Measurements from ENCODE around the gene GNGT1.

GNGT1 gene

DNA sequence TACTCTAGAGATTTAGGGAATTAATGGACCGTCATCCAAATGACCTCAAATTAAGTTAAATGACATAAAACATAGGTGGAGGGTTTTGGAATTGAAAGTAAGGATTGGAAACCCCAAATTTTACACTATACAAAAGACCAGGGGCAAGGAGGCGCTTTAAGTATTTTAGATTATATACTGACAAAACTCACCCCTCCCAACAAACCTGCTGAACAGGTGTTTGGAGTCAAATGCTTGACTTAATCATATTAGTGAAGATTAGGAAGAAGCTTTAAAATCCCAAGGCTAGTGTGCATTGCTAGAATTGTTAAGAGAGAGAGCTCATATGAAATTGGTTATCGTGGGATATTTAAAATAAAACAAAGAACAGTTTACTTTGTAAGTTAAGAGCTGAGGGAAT is at the start of gene GNGT1:
TSS of gene GNGT1 (plus strand) at position 301 of the 400 bp plus-strand sequence. CDS start 180 bp downstream, outside the sequence.
- DNase-seq (ENCODE audit: low spot score): no peak

GRCh38 chr7:93858857-93859256 is 47.5 kb upstream of the GNGT1 start:
- DNase-seq (ENCODE audit: low spot score): no peak

- no peak for DNase-seq (ENCODE audit: low spot score)
These were observed 46.1 kb upstream of the GNGT1 start for GRCh38 chr7:93860261-93860660.

GRCh38 chr7:93861325-93861949 is 44.9 kb upstream of the GNGT1 start:
- no peak for DNase-seq (ENCODE audit: low spot score)

GRCh38 chr7:93862651-93863050 is 43.7 kb upstream of the GNGT1 start:
- no peak for DNase-seq (ENCODE audit: low spot score)

DNA sequence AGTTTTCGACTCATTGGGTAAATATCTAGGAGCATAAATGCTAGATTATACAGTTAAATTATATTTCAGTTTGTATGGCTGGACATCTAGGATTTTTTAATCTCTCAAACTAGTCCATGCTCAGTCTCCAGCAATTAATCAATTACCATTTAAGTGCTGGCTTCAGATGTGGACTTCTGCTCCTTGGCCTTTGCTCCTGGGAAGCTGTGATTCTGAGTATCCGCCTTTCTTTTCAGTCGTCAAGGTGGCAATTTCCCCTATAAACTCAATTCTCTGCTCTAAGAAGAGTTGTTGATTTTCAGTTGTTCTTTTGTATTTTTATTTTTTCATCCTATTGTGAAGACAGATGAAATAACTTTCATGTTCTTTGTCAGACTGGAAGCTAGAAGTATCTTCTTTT is 39.5 kb upstream of the GNGT1 start:
- no peak for DNase-seq (ENCODE audit: low spot score)

DNA sequence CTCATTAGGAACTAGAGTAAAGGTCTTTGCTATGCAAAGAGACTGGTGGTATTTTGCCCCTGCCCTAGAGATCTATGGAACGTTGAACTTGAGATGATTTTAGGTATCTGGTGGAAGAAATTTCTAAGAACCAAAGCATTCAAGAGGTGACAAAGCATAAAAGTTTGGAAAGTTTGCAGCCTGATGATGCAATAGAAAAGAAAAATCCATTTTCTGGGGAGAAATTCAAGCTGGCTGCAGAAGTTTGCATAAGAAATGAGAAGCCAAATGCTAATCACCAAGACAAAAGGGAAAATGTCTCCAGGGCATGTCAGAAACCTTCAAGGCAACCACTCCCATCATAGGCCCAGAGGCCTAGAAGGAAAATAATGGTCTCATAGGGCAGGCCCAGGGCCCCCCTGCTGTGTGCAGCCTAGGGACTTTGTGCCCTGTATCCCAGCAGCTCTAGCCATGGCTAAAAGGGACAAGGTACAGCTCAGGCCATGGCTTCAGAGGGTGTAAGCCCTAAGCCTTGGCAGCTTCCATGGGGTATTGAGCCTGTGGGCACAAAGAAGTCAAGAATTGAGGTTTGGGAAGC is 32.3 kb upstream of the GNGT1 start:
- DNase-seq (ENCODE audit: low spot score): no peak

- no peak for DNase-seq (ENCODE audit: low spot score)
These were observed 28.6 kb upstream of the GNGT1 start for GRCh38 chr7:93877742-93878141.

DNA sequence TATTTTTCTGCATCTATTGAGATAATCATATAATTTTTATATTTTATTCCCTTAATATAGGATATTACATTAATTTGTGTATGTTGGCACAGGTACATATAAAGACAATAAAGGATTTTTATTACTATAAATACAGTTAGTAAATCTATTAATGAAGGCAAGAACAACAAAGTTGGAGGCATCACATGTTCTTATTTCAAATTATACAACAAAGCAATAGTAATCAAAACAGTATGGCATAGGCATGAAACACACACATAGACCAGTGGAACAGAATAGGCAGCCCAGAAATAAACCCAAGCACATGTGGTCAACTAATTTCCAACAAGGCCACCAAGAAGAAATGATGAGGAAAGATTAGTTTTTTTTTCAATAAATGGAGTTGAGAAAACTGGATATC is 27.0 kb upstream of the GNGT1 start:
- DNase-seq (ENCODE audit: low spot score): no peak

DNA sequence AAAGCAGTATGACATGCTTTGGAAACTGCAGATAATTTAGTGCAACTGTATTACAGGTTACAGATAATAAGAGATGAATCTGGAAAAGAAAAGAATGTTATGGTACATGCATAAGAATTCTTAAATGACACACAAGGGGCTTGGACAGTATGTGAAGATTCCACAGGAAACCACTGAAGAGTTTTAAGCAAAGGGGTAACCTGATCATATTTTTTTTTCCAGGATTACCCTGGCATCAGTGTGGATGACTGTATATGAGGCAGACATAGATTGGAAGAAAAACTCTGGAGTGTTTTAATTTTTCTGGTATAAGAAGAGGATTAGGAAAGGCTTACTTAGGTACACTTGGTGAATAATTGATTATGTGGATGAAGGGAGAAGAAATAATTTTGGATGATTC is 23.9 kb upstream of the GNGT1 start:
- DNase-seq (ENCODE audit: low spot score): no peak

- DNase-seq (ENCODE audit: low spot score): no peak
These were observed 23.1 kb upstream of the GNGT1 start for GRCh38 chr7:93883078-93883916.

DNA sequence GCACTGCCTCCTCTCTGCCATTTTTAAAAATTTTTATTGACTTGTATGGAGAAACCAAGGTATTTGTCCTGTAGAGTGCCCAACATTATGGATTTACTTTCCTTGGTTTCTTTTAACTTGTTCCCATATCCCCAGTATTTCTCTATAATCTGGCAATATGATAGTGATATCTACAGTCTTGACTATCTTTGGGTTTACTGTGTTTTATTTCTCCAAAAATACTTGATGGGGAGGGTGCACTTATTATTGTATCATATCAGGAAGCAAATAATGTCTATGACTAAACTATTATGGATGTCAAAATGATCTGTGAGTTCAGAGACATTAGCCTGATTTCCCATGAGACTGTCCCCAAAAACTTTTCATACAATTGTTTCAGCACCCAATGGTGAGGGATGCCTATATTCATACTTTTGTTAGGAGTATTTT is 22.4 kb upstream of the GNGT1 start:
- no peak for DNase-seq (ENCODE audit: low spot score)

GRCh38 chr7:93884541-93884940 is 21.8 kb upstream of the GNGT1 start:
- DNase-seq (ENCODE audit: low spot score): no peak

DNA sequence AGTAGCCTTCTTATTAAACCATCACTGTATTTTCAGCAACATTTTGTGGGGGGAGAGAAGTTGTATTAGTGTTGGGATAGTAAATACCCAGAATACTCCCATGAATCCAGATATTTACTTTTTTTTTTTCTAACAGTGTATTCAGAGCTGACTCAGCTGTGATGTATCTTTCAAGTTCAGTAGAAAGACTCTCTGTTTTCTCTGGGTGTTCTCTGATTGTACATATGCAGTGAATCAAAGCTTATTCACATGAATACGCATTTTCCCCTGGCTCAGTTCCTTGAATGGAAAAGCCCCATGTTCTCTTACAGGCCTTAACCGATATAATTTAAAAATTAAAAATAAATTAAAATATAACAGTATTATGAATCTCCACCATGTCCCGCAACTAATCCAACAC is 17.1 kb upstream of the GNGT1 start:
- DNase-seq (ENCODE audit: low spot score): no peak

DNA sequence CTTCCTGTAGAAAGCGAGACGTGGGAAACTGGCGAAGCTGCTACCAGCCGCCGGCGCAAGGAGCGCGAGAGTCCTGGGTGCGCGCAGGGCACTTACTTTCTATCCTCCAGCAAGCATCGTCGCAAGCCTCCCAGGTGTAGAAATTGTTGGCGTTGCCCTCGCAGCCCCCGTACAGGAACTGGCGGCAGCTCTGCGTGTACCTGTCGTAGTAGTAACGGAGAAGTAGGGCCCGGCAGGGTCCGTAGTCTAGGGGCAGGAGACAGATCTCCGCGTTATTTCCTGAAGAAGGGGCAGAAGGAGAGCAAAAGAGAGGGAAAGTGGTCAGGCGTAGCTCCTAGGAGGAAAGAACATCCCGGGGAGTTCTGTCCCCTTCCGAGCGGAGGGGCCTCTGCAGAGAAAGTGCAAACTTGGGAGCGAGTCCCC is 16.3 kb upstream of the GNGT1 start:
- DNase-seq (ENCODE audit: low spot score): peak; percentile 2

- DNase-seq (ENCODE audit: low spot score): peak; percentile 6
These were observed 15.8 kb upstream of the GNGT1 start, which contains the start of gene TFPI2 for GRCh38 chr7:93890464-93891068. Gene TFPI2, minus strand, starts transcription at chr7:93890753. Its CDS starts 75 bp downstream, at chr7:93890678.

DNA sequence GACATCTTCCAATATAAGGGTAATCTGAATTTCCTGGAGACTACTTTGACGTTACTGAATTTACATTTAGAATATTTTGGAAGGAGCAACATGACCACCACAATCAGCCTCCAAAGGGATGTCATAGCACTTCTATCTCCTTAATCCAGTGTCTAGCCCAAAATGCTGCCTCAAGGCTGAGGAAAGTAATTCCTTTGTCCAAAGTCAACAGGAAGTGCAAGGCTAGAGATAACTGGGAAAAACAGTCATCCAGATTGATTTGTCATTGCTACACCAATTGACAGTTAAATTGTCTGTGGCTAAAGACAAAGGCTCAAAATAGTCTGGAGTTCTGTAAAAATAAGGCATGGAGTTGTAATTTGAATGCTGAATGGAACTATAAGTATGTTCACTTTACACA is 11.9 kb upstream of the GNGT1 start:
- no peak for DNase-seq (ENCODE audit: low spot score)

DNA sequence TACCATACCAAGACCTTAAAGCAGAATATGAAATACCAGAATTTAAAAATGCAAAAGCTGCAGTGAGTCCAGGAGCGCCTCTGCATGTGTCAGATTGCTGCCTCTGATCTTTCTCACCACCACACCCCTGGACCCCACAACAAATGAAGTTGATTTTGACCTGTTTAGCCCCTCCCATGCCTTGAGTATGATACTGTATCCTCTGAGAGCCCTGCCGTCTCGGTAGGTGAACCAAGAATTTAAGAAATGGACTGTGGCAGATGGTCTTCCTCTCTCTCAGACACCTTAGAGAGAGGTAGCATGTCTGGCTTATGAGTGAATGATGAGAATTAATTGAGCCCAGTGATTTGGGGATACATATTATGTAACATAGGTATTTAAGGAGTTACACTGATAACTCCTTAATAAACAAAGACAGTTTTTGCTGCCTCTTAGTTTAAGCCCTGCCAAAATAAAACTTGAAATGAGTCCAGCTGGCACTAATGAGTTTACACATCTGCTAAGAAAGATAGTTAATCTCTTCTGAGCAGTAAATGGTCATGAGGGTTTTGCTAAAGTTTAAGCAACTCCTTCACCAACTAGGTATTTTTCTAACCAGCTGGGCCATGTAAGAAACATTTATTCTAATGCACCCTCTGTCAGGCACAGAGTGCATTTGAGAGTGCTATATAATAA is 11.3 kb upstream of the GNGT1 start:
- no peak for DNase-seq (ENCODE audit: low spot score)

DNA sequence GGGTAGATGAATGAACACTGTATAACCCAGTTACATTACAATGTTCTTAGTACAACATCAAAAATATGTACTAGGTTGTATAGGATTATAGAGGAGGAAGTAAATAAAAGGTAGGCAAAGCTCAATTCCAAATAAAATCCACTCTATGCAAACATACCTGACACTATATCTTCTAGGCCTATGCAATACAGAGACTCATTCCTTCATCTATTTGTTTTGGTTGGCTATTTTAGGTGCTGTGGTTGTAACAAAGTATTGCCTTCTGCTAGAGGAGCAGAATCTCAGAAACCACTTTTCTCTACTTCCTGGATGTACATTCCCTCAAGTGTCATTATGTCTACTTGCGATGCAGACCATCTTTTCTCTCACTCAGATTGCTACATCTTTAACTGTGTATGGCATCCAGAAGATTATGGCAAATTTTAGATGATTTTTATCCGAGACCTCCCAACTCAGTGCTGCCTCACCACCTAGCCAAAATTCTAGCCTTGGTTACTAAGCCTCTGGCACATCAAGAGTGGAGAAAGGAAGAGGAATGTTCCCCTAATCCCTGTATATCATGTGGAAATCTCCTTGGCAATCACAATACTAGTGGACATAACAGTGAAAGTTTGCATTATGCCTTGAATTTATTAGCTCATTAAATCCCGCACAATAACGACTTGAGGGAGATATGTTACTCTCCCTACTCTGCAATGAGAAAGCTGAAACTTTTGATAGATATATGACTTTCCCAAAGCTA is 10.3 kb upstream of the GNGT1 start:
- DNase-seq (ENCODE audit: low spot score): no peak

DNA sequence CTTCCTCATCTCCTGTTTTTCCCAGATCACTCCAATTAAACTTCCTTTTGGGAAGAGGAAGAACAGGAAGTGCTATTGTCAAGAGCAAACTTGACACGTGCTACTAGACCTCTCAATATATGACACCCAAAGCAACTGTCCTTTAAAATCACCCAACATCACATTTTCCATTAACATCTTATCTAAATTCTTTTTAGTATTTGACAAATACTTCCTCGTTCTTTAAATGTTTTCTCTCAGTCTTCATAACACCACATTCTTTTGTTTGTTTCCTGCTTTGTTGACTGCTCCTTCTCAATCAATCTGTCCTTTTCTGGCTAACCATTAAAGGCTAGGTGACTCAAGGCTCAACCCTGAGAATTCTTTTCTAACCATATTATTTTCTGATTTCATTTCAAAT is 8.7 kb upstream of the GNGT1 start:
- DNase-seq (ENCODE audit: low spot score): no peak

GRCh38 chr7:93902777-93903423 is 3.5 kb upstream of the GNGT1 start:
- peak; percentile 16 for DNase-seq (ENCODE audit: low spot score)
